Nucleus accumbens (tissue), 56 donors: ENCODE data around the gene PLPP3.

ENCODE experiments used
- DNase-seq, 56 donors: peaks; one replicate each; lab custom pipeline; 2025; lab: John Stamatoyannopoulos, UW

Gene PLPP3

GRCh38 chr1:56527548-56528302 is 51.6 kb downstream of the PLPP3 start:
- DNase-seq, result no peak

- DNase-seq, result no peak
These were observed 52.7 kb downstream of the PLPP3 start for GRCh38 chr1:56526571-56527174.

- DNase-seq, result peak in 8 of 56 donors; percentile 12 to 53 (median 18)
These were observed 53.8 kb downstream of the PLPP3 start for GRCh38 chr1:56525489-56526041.

- DNase-seq, result no peak
These were observed 55.1 kb downstream of the PLPP3 start for GRCh38 chr1:56524263-56524662.

GRCh38 chr1:56522680-56523079 is 56.7 kb downstream of the PLPP3 start:
- no peak for DNase-seq

GRCh38 chr1:56520016-56520601 is 59.3 kb downstream of the PLPP3 start:
- DNase-seq, result no peak

GRCh38 chr1:56517404-56518130 is 61.8 kb downstream of the PLPP3 start:
- no peak for DNase-seq

- peak in 1 of 56 donors; percentile 45 for DNase-seq
These were observed 62.7 kb downstream of the PLPP3 start for GRCh38 chr1:56516539-56517252.

- DNase-seq, result no peak
These were observed 63.3 kb downstream of the PLPP3 start for GRCh38 chr1:56515898-56516538.

GRCh38 chr1:56512724-56513494 is 66.5 kb downstream of the PLPP3 start:
- no peak for DNase-seq

- DNase-seq, result peak in 1 of 56 donors; percentile 18
These were observed 67.6 kb downstream of the PLPP3 start for GRCh38 chr1:56511766-56512165.

GRCh38 chr1:56511364-56511763 is 68.0 kb downstream of the PLPP3 start:
- DNase-seq, result no peak

GRCh38 chr1:56510642-56511021 is 68.7 kb downstream of the PLPP3 start:
- DNase-seq, result no peak

GRCh38 chr1:56509713-56510641 is 69.4 kb downstream of the PLPP3 start:
- DNase-seq, result peak in 1 of 56 donors; percentile 16

GRCh38 chr1:56508523-56508983 is 70.8 kb downstream of the PLPP3 start:
- no peak for DNase-seq

GRCh38 chr1:56507925-56508522 is 71.3 kb downstream of the PLPP3 start:
- no peak for DNase-seq

GRCh38 chr1:56506951-56507491 is 72.3 kb downstream of the PLPP3 start:
- no peak for DNase-seq
